CD4-positive, alpha-beta T cell treated with Interleukin-17A for 1 hour (primary cell): ENCODE results near the gene NECTIN1.

ENCODE experiments used
- DNase-seq: peaks from one replicate; pipeline ENCODE4 v3.0.0-alpha.2; 2020

Gene NECTIN1

GRCh38 chr11:119728651-119729580 is at the start of gene NECTIN1:
Gene NECTIN1, minus strand, starts transcription at chr11:119729200. Its CDS starts 647 bp downstream, at chr11:119728553.
- peak; percentile 83 for DNase-seq

- DNase-seq: no peak
These were observed 49.6 kb upstream of the NECTIN1 start for GRCh38 chr11:119778391-119779194.

GRCh38 chr11:119777940-119778339 is 48.9 kb upstream of the NECTIN1 start:
- no peak for DNase-seq

- no peak for DNase-seq
These were observed 47.7 kb upstream of the NECTIN1 start for GRCh38 chr11:119776651-119777050.

- DNase-seq: no peak
These were observed 47.1 kb upstream of the NECTIN1 start for GRCh38 chr11:119776031-119776636.

- no peak for DNase-seq
These were observed 45.3 kb upstream of the NECTIN1 start for GRCh38 chr11:119774172-119774763.

- no peak for DNase-seq
These were observed 43.8 kb upstream of the NECTIN1 start for GRCh38 chr11:119772641-119773415.

- no peak for DNase-seq
These were observed 43.1 kb upstream of the NECTIN1 start for GRCh38 chr11:119772076-119772475.

- DNase-seq: no peak
These were observed 42.3 kb upstream of the NECTIN1 start for GRCh38 chr11:119771172-119771770.

GRCh38 chr11:119765628-119766027 is 36.6 kb upstream of the NECTIN1 start:
- DNase-seq: no peak

- DNase-seq: no peak
These were observed 35.3 kb upstream of the NECTIN1 start for GRCh38 chr11:119764108-119764868.

- DNase-seq: no peak
These were observed 34.2 kb upstream of the NECTIN1 start for GRCh38 chr11:119763071-119763728.

- DNase-seq: no peak
These were observed 30.9 kb upstream of the NECTIN1 start for GRCh38 chr11:119759747-119760412.

GRCh38 chr11:119759324-119759723 is 30.3 kb upstream of the NECTIN1 start:
- no peak for DNase-seq

- no peak for DNase-seq
These were observed 29.3 kb upstream of the NECTIN1 start for GRCh38 chr11:119758291-119758690.

- no peak for DNase-seq
These were observed 28.4 kb upstream of the NECTIN1 start for GRCh38 chr11:119757378-119757777.

GRCh38 chr11:119756169-119756865 is 27.3 kb upstream of the NECTIN1 start:
- no peak for DNase-seq

- no peak for DNase-seq
These were observed 26.5 kb upstream of the NECTIN1 start for GRCh38 chr11:119755356-119756071.
